ENCODE measurements around the gene DDX4. TPM values are rescaled to one million over a fixed set of nuclear protein-coding genes. Genes with fewer than 3 reads are reported as not detected.

The DDX4 gene
- total RNA-seq, 1 donor from 2014 or later: not detected

DNA sequence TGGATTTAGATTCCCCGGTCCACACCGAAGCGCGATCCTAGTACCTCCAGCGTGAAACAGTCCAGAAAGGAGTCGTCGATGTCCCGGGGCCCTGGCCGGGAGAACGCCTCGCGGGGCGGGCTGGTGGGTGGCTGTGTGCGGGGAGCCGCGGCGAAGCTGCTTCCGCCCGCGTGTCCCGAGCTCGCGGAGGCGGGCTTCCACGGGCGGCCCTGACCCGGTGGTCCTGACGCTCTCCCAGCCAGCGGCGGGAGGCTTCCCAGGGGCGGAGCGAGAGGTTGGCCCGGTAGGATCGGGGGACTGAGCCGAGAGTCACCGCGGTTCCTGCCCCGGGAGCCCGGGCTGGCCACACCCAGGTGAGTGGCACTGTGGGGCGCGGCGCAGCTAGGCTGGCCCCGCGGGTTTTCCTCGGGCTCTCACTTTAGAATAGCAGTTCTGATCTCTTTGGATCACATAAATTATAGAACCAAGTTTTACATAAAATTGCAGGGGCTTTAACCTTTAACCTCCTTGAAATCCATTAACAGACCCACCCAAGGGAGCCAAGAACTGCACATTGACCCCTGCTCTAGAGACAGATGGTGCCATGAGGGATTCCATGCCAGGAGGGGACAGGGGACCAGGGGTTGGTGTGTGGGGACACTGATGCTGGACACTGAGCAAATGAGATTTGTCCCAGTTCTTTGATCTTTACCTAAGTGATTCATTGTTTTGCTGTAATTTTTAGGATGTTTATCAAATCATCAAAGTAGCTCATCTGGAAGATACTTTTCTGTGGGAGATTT, 84.1 kb downstream of the DDX4 start:
- no peak for DNase-seq (ENCODE audit: low spot score)

DNA sequence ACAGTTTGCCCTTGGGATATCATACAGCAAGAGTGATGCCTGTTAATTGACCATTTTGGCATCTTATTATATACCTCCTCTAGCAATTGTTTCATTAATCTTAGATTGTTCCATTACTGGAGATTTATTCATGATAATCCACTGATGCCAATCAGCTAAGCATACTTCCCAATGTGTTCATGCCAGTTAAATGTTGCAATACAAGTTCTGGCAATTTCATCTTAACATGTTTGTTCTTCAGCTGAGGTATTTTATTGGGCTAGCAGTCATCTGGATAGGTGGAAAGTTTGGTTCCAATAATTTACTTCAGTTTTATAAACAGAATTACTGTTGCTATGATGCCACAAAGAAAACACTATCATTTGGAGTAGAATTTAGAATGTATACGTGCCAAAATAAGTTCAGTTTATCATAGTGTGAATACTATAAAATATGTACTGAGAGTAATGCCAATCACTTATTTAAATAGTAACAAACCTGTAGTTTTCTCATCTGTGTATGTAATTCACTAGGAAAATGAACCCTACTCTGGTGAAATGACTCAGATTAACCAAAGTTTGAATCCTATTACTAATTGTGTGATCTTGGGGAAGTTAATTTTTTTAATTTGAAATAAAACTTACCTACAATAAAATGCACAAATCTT, 85.4 kb downstream of the DDX4 start:
- no peak for DNase-seq (ENCODE audit: low spot score)

DNA sequence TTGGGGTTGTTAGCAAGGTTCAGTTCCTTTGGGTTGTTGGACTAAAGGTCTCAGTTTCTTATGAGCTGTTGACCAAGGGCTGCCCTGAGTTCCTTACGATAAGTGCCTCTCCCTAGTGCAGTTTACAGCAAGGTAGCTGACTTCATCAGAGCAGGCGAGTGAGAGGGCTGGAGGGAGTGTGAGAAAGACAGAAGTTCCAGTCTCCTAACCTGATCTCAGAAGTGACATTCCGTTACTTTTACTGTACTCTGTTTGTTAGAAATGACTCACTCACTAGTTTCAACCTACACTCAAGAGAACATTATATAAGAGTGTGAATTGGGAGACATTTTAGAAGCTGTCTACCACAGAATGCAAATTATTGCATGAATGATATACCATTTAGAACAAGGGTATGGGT, 92.1 kb downstream of the DDX4 start:
- DNase-seq (ENCODE audit: low spot score): no peak

DNA sequence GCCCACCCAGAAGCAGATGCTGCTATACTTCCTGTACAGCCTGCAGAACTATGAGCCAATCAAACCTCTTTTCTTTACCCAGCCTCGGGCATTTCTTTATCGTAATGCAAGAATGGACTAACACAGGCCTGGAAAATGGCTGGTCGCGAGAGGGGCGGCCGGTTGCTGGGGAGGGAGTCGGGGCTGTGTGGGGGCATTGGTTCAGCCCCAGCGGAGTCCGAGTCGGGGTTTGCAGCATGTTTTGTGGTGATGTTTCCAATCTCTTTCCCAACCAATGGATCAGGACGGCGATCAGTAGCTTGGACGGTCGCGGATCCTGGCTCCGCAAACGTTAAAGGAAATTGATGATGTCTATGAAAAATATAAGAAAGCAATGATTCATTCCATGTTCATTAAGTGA, 94.6 kb downstream of the DDX4 start:
- DNase-seq (ENCODE audit: low spot score): no peak

DNA sequence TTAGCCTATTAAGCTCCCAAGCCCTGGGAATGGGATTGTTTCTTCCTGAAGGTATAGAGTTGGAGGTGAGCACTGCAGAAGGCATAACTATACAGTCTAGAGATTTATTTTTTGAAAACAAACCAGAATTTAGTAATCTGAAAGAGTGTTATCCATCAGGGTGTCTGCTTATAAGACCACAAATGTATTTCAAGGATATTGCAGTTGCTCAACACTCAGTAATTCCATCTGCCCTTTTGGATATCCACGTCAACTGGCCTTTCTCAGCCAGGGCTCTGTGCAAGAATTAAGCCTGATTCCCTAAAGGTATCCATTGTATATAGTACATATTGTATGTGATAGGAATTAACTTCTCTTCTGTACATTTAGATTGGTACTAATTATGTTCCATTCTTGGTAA, 98.3 kb downstream of the DDX4 start:
- DNase-seq (ENCODE audit: low spot score): no peak

DNA sequence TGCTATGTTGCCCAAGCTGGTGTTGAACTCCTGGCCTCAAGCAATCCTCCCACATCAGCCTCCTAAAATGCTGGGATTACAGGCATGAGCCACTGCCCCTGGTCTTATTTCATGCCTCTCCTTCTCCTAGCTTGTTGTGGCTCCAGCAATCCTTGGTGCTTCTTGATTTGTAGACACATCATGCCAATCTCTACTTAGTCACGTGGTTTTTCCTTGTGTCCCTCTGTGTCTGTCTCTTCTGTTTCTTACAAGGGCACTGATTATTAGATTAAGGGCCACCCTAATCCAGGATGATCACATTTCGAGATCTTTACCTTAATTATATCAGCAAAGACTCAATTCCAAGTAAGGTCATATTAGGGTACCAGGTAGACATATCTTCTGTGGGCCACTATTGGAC, 104.1 kb downstream of the DDX4 start:
- no peak for DNase-seq (ENCODE audit: low spot score)

DNA sequence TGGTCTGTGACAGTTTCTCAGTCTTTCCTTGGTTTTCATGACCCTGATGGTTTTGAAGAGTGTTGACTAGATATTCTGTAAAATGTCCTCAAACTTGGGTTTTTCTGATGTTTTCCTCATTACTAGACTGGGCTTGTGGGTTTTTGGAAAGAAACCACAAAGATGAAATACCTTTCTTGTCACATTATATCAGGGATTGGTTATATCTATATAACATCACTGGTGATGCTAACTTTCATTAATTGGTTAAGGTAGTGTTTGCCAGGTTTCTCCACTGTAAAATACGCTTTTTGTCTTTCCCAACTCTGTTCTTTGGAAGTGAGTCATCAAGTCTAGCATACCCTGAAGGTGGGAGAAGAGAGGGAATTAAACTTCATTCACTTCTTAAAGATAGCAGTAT, 110.0 kb downstream of the DDX4 start:
- DNase-seq (ENCODE audit: low spot score): no peak

DNA sequence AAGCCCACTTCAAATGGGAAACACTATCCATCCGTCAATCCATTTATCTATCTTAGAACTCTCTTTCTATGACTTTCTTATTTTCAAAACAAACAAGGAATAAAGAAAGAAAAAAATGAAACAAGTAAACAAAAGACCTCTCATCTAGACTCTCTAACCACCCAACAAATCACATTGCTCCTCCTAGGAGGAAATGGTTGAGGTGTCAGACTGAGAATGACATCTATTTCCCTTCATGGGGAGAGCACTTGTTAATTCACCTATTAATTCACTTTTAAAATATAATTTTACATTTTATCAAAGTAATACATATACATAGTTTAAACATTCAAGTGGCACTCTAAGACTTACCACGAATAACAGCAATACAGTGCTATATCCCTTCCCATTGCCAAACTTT, 110.9 kb downstream of the DDX4 start:
- DNase-seq (ENCODE audit: low spot score): no peak

DNA sequence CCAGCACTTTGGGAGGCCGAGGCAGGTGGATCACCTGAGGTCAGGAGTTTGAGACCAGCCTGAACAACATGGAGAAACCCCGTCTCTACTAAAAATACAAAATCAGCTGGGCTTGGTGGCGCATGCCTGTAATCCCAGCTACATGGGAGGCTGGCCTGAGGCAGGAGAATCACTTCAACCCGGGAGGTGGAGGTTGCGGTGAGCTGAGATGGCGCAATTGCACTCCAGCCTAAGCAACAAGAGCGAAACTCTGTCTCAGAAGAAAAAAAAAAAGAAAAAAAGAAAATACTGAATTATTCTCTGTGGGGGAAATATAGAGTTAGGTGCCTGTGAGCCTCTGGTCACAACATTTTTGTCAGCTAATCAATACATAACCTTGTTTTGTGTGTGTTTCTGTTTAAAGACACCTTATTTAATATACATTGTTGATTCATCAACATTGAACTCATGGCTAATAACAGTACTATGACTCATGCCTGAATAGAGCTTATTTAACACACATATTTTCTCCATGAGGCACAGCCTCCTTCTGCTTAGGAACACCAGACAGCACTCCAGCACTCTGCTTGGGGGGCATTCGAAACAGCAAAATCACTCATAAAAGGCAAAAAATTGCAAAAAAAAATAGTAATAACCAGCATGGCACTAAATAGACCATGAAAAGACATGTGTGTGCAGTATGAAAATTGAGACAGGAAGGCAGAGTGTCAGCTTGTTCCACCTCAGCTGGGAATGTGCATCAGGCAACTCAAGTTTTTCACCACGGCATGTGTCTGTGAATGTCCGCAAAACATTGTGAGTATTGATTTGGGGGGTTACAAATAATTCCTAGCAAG, 113.2 kb downstream of the DDX4 start, which contains the start of gene IL31RA:
Gene IL31RA (plus strand): TSS at position 519 of the 836 bp plus-strand sequence. CDS start 214 bp downstream, at position 733.
- no peak for DNase-seq (ENCODE audit: low spot score)

DNA sequence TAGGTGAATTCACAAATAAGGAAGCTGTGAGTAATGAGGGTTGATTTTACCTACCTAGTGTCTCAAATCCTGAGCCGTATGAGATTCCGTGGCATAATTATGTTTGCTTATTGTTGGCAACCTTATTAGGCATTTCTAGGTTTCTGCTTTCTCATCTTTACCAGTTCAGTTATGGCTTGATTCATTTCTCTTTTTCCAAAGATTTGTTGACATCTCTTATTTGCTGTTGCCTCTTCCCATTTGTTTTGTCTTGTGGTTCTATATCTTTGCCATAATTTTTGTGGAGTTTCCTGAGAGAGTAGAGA, 113.8 kb downstream of the DDX4 start:
- no peak for DNase-seq (ENCODE audit: low spot score)

DNA sequence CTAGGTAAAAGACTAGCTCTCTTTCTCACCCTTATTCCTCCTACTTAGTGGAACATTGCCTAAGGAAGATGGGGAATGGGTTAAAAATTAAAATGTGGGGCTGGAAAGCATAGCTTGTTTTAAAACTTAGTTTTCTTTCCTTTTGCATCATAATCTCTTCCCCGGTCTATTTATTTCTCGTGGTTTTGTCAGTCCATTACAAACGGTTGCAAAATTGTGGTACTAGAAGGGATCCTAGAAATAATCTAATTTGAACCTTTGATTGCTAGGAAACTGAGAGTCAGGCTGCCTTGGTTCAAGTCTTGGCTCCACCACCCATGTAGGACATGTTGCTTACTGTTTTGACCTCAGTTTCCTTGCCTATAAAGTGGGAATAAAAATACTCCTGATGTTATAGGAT, 114.6 kb downstream of the DDX4 start:
- no peak for DNase-seq (ENCODE audit: low spot score)

DNA sequence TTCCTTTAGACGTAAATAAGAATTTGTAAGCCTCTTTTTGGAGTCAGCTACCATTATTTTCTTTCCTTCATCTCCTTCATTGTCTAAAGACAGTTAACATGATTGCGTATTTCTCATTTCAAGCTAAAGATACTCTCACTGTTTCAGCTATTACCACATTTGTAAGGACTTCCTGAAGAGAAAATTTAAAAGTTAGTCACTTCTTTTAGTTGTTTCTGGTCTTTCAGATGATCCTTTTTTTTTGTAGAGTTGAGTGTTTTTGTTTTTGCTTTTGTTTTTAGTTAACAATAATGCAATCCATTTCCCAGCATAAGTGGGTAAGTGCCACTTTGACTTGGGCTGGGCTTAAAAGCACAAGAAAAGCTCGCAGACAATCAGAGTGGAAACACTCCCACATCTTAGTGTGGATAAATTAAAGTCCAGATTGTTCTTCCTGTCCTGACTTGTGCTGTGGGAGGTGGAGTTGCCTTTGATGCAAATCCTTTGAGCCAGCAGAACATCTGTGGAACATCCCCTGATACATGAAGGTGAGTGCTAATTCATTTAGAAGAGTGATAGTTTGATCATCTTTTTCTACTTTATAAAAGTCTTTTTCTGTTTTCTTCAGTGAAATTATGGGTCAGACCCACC, 115.3 kb downstream of the DDX4 start:
- DNase-seq (ENCODE audit: low spot score): no peak

DNA sequence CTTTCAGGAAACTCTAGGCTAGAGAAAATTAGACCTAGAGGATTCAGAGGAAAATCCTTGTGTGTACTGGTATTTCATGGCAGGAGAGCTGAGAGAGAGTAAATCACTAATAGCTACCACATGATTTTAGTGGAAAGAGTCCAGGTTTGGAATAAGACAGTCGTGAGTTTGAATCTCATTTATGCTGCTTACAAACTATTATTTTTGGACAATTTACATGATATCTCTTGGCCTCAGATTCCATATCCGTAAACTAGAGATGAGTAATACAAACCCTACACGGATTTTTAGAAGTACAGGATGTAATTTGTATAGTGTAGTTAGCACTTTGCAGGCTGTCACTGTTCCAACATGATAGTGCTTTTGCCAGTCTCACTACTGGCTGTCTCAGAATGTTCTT, 116.0 kb downstream of the DDX4 start:
- DNase-seq (ENCODE audit: low spot score): no peak

DNA sequence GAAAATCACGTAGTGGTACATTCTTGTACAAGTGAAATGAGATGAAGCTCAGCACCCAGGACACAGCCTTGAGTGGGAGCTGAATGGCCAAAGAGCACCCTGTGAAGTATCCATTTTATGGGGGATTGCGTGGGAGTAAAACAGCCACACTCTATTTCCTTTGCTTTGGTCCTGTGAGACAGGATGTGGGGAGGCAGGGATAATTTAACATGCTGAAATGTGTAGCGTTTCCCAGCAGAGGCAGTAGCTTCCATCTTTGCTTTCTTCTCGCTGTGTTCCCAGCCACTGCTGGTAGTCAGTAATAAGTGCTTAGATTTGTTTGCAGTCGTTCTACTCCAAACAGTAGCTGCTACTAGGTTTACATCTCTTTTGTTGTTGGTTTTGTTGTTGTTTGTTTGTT, 117.6 kb downstream of the DDX4 start:
- no peak for DNase-seq (ENCODE audit: low spot score)

DNA sequence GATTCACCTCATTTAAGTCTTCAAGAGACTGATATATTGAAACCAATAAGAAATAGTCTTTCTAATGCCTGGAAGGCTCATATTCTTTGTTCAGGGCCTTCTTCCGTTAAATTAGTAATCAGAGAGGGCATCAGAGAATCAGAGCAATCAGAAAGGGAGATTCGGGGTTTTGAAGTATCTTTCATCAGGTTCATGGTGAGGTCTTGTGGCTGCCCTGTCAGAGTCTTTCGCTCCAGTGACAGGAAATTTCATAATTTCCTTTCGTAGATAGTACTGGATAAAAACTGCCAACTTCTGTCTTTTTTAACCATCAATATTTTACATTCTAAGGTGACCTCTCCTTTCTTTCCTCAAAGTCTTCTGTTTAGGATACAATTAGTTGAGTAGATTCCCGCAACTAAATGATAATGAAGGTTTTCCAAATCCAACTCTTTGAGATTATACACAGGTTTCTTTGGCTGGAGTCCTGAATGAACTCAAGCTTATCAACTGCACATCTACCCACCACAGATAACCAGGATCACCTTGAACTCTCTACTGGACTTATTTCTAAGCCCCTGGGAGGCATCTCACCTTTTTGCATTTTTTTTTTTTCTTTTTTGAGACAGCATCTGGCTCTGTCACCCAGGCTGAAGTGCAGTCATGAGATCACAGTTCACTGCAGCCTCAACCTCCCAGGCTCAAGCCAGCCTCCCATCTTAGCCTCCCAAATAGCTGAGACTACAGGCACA, 118.8 kb downstream of the DDX4 start:
- DNase-seq (ENCODE audit: low spot score): no peak

DNA sequence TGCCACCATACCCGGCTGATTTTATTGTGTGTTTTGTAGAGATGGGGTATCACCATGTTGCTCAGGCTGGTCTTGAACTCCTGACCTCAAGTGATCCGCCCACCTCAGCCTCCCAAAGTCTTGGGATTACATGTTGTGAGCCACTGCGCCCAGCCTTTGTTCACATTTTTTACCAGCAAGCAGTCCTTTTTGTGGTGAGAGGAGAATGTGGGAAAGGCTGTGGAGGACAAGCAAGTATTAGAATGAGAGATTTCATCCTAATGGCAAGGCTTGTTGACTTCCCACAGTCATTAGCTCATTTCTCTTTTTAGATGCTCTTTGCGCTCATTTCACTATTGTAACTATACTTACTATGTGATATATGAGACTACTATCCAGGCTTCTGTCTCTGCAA, 119.4 kb downstream of the DDX4 start:
- DNase-seq (ENCODE audit: low spot score): no peak

DNA sequence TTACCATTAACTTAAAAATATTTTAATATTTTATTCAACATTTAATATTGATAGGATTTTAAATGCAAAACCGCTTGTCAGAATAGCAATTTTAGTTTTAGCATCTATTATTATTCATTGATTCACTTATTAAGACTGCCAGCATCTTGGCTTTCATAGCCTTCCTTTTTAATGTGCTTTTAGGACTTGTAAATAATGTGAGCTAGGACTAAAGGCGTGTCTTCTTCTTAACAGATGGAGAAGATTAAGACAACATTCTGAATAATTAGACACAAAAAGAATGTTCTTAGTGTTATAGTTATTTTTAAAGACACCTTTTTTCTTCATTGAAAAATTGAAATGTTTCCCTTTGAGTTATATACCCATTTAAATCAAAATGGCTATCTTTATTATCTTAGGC, 120.2 kb downstream of the DDX4 start:
- no peak for DNase-seq (ENCODE audit: low spot score)

DNA sequence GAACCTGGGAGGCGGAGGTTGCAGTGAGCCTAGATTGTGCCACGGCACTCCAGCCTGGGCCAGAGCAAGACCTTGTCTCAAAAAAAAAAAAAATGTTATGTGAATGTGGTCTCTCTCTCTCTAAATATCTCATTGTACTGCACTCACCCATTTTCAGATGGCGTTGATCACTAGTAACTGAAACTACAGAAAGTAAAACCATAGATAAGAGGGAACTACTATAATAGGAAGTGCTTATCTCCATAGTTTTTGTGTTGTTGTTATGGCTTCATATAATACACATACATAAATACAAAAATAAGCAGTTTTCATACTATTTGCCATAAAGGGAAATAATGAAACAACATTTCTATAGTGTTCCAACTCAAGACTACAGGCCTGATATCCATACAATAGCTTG, 122.4 kb downstream of the DDX4 start:
- DNase-seq (ENCODE audit: low spot score): no peak

DNA sequence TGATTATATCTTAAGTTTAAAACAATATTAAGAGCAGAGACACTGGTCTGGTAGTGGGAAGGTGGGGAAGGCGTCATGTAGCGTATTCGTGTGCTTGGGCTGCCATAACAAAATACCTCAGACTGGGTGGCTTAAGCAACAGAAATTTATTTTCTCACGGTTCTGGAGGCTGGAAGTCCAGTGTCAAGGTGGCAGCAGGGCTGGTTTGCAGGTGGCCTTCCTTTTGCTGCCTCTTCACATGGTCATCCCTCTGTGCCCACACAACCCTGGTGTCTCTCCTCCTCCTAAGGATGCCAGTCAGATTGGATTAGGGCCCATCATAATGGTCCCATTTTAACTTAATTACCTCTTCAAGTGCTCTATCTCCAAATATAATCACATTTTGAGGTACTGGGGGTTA, 122.8 kb downstream of the DDX4 start:
- DNase-seq (ENCODE audit: low spot score): no peak

DNA sequence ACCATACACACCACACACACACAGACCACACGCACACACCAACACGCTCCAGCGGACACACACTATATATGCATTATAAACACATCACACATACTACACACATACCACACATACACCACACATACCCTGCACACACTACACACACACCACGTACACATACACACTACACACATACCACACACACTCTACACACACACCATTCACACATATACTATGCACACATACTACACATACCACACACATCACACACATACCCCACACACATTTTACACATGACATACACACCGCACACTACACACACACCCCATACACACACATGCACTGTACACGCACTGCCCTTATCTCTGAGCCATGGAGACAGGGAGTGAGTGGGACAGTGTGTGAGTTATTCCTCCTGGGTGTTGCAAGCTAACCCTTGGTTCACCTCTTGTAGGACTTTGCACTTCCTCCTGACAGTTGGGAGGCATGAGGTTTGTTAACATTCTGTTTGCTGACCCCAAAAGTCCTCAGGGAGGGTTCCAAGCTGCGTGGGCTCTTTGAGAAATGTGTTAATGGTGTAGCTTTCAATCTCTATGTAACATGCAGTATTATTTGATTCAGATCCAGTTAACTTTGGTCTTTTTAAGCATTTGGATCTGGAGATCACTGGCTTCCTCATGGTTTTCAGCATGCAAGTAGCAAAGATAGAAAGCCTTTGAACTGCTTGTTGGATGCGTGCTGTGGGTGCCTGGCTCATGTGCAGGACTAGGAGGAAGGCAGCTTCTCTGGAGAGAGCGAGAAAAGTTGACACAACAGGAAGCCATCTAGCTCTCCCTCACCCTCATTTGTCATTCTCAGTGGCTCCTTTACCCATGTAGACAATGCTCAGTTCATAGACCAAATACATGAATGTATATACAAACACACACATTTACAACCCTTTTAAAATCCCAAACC, 127.0 kb downstream of the DDX4 start:
- DNase-seq (ENCODE audit: low spot score): peak; percentile 34

DNA sequence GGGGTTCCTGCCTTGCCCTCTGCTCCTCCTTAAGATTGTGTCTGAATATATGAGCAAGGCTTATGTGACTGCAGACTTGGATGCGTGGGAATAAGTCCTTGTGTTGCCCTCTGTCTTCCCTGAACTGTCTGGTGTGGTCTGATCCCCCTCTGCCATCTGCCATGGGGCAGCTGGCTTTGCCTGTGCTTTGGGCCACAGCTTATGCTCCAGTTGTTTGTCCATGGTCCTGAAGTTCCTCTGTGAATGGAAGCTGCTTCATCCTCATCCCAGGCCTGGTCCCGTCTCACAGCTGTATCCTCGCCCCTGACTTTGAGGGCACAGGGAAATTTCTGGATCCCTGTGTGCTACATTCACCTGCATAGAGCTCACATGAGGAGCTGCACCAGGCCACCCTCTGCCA, 128.0 kb downstream of the DDX4 start:
- DNase-seq (ENCODE audit: low spot score): no peak

Data from mucosa of gallbladder (tissue), 1 donor.